GM21367 (cell line): ENCODE measurements around the gene PGA4.
"Not testable (repeated sequence)": the region's sequence is repeated elsewhere in the genome, so short reads cannot be mapped to it uniquely, and the experiment has no call there.

Experiments
- ATAC-seq: cut with Tn5 transposase; IDR thresholded peaks from one replicate; pipeline ENCODE4 v1.9.1; 2021; ENCODE audit not compliant: unreplicated experiment

PGA4 gene

GRCh38 chr11:61222047-61222446 is at the start of gene PGA4:
TSS of gene PGA4 (plus strand) at chr11:61222347. CDS start at chr11:61222401, 54 bp downstream.
- not testable (repeated sequence) for ATAC-seq

- ATAC-seq, result no peak
These were observed 49.8 kb upstream of the PGA4 start for GRCh38 chr11:61172356-61172755.

- ATAC-seq, result no peak
These were observed 49.3 kb upstream of the PGA4 start for GRCh38 chr11:61172888-61173287.

- ATAC-seq, result no peak
These were observed 48.7 kb upstream of the PGA4 start for GRCh38 chr11:61173456-61173855.

GRCh38 chr11:61174273-61174672 is 47.9 kb upstream of the PGA4 start:
- no peak for ATAC-seq

GRCh38 chr11:61174949-61175348 is 47.2 kb upstream of the PGA4 start:
- no peak for ATAC-seq

- no peak for ATAC-seq
These were observed 45.7 kb upstream of the PGA4 start for GRCh38 chr11:61176446-61176845.

GRCh38 chr11:61180205-61180604 is 41.9 kb upstream of the PGA4 start:
- ATAC-seq, result not testable (repeated sequence)

- ATAC-seq, result no peak
These were observed 40.7 kb upstream of the PGA4 start for GRCh38 chr11:61181489-61181888.

GRCh38 chr11:61183645-61184044 is 38.5 kb upstream of the PGA4 start:
- no peak for ATAC-seq

GRCh38 chr11:61186504-61186903 is 35.6 kb upstream of the PGA4 start:
- no peak for ATAC-seq

- ATAC-seq, result no peak
These were observed 34.5 kb upstream of the PGA4 start for GRCh38 chr11:61187505-61188130.

- ATAC-seq, result no peak
These were observed 32.2 kb upstream of the PGA4 start for GRCh38 chr11:61189933-61190332.

GRCh38 chr11:61193596-61193995 is 28.6 kb upstream of the PGA4 start:
- no peak for ATAC-seq

GRCh38 chr11:61194169-61194671 is 27.9 kb upstream of the PGA4 start:
- no peak for ATAC-seq

- no peak for ATAC-seq
These were observed 27.0 kb upstream of the PGA4 start for GRCh38 chr11:61194981-61195695.

GRCh38 chr11:61195719-61196118 is 26.4 kb upstream of the PGA4 start:
- ATAC-seq, result no peak

GRCh38 chr11:61198361-61198760 is 23.8 kb upstream of the PGA4 start:
- no peak for ATAC-seq

GRCh38 chr11:61198948-61199523 is 23.1 kb upstream of the PGA4 start:
- no peak for ATAC-seq

GRCh38 chr11:61201476-61201875 is 20.7 kb upstream of the PGA4 start:
- no peak for ATAC-seq

- ATAC-seq, result not testable (repeated sequence)
These were observed 19.0 kb upstream of the PGA4 start, which contains the start of gene PGA3 for GRCh38 chr11:61202950-61203746. TSS of gene PGA3 (plus strand) at chr11:61203515. CDS start at chr11:61203565, 50 bp downstream.
